GM19463 (cell line): Measurements from ENCODE around the gene ANKHD1.
"Not testable (repeated sequence)": the region's sequence is repeated elsewhere in the genome, so short reads cannot be mapped to it uniquely, and the experiment has no call there.

Experiments used
- ATAC-seq: cut with Tn5 transposase; IDR thresholded peaks from one replicate; pipeline ENCODE4 v1.9.1; 2021; ENCODE audit warnings: mild to moderate bottlenecking, moderate library complexity; ENCODE audit not compliant: unreplicated experiment

The ANKHD1 gene

GRCh38 chr5:140576776-140577201 is 175.2 kb downstream of the ANKHD1 start:
- ATAC-seq: no peak

GRCh38 chr5:140579188-140579747 is 177.6 kb downstream of the ANKHD1 start:
- not testable (repeated sequence) for ATAC-seq

- no peak for ATAC-seq
These were observed 185.9 kb downstream of the ANKHD1 start for GRCh38 chr5:140587495-140587894.

- no peak for ATAC-seq
These were observed 186.9 kb downstream of the ANKHD1 start for GRCh38 chr5:140588311-140589070.
